HG02885 (cell line): ENCODE data around the gene TLE1.

ENCODE experiments used
- ATAC-seq: cut with Tn5 transposase; IDR thresholded peaks from one replicate; pipeline ENCODE4 v1.9.1; 2021; ENCODE audit warnings: mild to moderate bottlenecking; ENCODE audit not compliant: unreplicated experiment, poor library complexity

TLE1 gene

GRCh38 chr9:81586786-81587185, 102.6 kb downstream of the TLE1 start:
- no peak for ATAC-seq

- no peak for ATAC-seq
Measured at GRCh38 chr9:81585191-81585763, 104.1 kb downstream of the TLE1 start.

- ATAC-seq: no peak
Measured at GRCh38 chr9:81584099-81584498, 105.2 kb downstream of the TLE1 start.

- no peak for ATAC-seq
Measured at GRCh38 chr9:81581986-81582385, 107.4 kb downstream of the TLE1 start.

DNA sequence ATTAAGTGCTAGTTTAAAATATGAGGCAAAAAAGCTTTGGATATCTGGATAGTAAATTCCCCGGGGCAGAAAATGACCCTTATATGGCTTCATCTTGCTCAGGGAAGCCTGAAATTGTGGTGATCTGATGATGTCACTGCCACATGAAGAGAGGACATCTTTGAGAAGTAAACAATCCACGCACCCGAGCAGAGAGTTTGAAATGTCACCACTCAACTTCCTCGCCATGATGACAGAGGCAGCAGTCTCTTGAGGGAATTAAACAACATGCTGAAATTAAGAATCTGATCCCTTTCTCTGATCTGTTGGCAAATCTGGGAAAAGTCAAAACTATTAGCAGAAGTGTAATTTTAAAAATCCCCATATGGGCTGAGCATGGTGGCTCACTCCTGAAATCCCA, 110.0 kb downstream of the TLE1 start:
- ATAC-seq: no peak

GRCh38 chr9:81578606-81579005, 110.7 kb downstream of the TLE1 start:
- no peak for ATAC-seq

DNA sequence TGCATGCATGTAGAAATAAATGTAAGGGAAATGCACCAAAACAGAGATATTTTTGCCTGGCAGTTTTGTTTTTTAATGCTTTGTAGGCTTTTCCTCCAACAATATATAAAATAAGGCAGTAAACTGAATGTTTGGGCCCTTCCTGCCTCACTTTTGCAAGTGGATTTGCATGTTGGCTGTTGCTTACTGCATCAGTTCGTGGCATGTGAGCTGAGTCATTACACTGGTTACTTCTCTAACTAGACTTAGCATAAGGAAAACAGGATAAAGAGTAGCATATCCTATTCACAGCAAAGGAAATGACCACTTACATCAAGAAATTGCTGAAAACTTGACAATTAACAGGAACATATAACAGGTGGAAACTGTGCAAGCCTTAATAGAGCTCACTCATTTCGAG, 113.4 kb downstream of the TLE1 start:
- ATAC-seq: no peak

DNA sequence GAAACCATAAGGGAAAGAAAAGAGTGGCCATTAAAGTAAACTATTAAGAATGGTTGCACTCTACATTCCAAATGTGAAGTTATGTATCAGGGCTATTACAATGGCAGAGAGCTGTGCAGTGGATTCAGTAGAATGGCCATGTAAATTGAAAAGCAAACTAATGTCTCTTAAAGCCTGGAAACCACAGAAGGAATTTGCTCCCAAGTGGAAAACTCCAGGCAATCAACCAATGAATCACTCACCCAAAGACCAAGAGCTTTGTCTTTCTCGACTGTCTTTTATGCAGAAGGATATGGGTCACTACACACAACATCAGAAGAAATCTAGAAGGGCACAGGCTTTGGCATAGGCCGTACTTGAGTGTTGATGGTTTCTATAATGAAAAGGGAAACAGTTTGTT, 114.9 kb downstream of the TLE1 start:
- ATAC-seq: no peak

DNA sequence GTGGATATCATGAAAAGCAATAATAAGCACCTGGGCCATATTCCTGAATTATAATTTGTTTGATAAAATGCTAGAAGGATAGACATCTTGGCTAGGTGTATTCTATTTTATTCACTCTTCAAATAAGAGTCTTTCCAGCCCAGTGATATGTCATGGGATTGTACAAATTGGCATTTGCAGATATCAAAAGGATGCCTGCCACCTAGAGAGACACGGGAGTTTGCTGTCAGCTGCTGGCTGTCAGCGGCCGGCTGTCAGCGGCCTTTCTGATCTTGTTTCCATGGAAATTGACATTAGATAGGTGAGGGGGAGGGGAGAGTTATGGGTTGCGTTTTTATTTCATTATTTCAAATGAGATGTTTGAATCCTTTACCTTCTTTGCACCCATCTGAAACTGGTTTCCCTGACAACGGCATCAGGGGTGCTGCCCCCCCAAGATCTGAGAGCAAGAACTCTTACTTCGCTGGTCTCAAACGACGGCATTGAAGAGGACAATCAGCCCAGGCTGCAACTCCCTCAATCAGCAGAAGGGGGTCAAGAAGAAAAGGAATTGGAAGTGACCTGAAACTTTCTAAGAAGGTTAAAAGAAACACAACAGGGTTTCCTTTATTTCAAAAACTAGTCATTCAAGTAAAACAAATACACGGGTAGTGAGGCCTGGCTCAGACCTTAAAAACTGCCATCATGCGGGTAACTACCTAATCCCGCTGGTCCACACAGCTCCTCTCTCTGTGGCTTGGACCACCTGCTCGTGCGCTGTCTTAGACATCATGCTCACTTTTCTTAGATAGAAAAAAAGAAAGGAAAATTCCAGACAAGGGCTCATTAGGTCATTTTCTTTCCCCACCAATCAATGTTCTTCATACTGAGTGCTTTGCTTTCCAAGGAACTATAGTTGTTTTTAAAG, 115.7 kb downstream of the TLE1 start:
- ATAC-seq: no peak

- ATAC-seq: no peak
Measured at GRCh38 chr9:81570083-81570482, 119.3 kb downstream of the TLE1 start.

DNA sequence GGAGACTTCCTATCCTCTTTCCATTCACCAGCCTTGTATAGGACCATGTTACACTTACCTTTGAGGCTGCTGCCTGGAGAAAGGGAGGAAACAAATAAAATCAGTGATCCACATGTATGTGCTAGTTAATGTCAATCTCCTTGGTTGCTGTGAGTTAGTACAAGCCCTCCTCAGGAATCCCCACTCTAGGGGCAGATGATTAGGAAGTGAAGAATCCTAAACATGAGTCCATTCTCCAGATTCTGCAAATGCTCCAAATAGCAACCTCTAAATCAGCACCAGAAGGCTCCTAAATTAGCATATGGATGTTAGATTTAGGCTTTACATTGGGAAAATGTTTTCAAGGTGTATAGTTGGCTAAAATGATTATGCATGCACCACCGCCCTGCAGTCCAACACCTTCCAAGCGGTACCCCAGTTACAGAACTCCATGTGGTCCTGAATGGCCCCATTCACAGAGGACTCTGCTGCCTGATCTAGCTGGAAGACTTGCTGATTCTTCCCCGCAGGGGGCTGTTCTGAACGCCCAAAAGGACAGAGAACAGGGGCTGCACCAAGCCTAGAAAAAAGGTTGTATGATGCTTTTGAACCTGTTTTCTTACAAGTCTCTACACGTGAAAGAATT, 123.2 kb downstream of the TLE1 start:
- ATAC-seq: no peak

DNA sequence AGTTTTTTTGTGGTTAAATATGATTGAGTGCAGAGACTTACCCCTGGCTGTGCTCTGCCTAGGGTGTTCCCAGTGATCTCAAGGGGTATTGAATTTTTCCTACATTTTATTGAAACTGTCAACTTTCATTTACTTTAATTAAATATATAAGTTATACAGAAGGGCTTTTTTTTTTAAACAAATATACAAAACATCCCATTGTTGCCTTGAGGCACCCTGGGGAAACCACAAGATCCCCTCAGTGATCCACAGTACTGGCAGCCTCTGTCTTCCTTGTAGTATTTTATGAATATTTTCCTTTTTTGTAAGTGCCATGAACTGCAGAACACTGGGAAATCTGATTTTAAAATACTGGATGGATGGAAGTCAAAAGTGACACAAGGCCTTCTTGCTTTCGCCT, 123.7 kb downstream of the TLE1 start:
- ATAC-seq: no peak

DNA sequence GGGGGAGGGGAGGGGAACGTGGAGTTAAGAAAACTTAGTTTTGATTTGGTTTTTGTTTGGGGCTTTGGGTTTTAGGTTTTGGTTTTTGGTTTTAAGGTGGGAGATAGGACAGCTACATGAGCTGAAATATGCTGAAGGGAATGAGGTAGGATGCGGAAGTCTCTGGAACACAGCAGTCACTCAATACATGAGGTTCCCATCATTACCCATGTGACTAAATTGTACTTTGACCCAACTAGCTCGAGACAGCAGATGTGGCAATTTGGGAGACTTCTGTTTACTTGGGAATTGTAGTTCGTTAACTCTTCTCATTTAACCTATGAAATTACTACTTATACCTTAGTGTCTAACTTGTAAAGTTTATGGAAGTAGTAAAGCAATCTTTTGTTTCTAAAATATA, 124.2 kb downstream of the TLE1 start:
- no peak for ATAC-seq

DNA sequence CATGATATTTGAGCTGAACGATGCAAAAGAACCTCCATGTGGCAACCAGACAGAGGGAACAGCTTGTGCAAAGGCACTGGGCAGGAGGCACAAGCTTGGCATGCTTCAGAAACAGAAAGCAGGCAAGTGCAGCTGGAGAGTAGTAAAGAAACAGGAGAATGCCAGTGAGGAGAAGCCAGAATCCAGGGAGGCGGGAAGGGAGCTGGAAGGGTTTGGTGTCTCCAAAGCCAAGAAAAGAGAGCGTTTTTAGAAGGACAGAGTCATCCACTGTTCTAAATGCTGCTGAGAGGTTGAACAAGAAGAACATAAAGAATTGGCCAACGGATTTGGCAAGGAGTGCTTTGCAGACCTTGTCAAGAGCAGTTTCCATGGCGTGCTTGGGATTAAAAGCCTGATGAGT, 124.7 kb downstream of the TLE1 start:
- no peak for ATAC-seq

DNA sequence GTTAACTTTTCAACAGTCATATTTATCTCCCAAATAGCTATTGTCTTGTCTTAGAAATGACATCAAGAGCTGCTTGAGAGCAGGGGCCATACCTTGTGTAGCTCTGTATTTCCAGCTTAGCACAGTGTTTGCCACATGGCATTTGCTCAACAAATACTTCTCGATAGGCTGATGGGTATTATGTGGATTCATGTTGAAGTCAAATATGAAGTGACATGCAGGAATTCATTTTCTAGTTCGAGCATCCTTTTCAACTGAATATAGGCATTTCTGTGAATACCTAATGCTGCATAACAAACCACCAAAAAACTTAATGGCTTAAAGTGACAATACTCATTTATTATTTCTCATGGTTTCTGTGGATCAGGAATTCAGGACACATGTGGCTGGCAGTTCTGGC, 125.6 kb downstream of the TLE1 start:
- ATAC-seq: no peak

DNA sequence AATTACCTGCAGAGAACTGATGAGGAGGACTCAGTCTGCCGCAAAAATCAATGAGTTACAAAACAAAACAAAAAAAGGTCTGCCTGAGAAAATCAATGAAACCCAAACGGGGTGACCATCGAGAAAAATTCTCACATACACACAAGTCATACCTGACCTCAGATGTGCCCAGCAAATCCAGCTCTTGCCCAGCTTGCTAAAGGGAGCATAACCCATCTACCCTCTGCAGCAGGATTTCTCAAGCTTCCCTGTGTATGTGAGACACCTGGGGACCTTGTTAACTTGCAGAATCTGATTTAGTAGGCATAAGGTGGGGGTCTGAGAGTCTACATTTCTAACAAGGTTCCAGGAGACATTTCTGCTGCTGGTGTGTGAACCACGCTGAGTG, 126.3 kb downstream of the TLE1 start:
- no peak for ATAC-seq

DNA sequence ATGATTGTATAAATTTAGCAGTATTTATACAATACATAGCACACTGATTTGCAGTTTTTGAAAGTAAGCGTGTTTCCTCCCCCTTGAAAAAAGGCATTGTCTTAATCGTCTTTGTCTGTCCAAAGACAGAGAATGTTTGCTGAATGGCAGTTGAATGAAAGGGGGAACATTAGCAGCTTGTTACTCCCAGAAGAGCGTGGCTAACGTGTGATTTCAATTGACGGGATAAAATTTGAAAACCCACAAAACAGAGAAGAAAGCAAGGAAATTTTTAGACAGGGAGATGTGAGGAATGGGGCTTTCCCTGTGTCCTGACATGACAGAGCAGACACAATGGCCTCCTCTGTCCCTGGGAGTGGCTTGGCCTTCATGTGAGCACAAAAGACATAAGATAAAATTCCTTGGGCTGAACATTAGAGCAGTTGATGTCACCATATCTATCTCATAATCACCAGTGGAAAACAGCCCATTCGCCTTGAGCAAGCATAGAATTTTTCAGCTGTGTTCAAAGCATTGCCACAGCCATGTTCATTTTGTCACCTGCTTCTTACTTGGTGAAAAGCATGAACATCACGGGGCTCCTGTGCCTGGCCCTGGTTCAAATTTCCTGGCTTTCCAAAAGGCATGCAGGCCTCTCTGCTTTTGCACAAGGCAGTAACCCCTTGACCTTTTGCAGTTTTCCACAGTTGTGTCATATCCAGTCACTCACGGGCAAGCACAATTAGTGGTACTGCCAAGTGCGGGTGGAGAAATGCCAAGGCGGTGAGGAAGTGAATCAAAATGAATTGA, 126.9 kb downstream of the TLE1 start:
- ATAC-seq: no peak

DNA sequence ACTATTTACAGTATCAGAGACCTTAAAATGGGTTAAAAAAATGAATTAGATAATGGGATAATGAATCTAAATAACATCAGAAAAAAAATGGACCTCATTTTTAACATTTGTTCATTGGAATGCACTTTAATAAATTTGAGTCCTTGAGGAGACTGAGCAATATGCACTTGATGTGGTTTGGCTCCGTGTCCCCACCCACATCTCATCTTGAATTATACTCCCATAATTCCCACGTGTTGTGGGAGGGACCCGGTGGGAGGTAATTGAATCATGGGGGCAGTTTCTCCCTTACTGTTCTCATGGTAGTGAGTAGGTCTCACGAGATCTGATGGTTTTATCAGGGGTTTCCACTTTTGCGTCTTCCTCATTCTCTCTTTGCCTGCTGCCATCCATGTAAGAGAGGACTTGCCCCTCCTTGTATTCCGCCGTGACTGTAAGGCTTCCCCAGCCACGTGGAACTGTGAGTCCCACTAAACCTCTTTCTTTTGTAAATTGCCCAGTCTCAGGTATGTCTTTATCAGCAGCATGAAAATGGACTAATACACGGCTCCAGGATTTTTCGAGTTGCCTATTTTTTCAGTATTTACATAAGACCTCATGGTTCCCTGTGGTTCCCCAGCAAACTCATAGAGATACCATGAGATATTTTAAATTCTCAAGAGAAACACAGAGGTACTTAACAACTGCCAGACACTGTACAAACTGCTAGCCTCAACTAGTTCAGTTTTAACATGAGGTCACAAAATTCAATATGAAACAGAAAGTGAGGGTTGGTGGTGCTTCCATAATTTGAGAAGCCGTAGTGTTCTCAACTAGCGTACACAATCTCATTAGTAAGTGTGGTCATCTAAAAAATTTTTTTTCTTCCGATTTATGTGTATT, 128.3 kb downstream of the TLE1 start:
- ATAC-seq: peak; percentile 76

DNA sequence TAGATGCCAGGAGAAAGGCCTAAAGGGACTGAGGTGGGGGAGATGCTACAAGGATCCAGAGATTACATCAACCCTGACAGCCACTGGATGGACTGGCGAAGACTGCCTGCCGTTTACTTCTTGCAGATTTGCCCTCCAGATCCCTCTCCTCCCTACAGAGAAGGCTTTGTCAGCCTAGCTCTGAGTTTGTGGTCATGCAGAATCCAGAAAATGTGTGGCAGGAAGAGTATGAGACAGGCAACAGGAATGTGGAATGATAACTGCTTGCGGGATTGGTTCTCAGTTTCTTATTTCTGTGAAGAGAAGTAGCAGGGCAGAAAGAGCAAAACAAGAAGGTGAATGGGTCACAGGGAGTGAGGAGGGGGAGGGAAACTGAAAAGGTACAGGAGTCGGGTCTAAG, 129.6 kb downstream of the TLE1 start:
- no peak for ATAC-seq

GRCh38 chr9:81559197-81559596, 130.2 kb downstream of the TLE1 start:
- no peak for ATAC-seq
